HEK293 (cell line): ENCODE data around the gene NT5DC3.

Experiments used
- CTCF ChIP-seq: fragments of 450-650 bp; formaldehyde crosslinking; IDR thresholded peaks from 2 replicates; pipeline ENCODE4 v1.5.1; 2016; ENCODE audit warnings: missing biosample characterization, missing genetic modification characterization
- ELK4 ChIP-seq: IDR thresholded peaks from 2 replicates; pipeline ENCODE4 v1.6.1; 2011; ENCODE audit warnings: mild to moderate bottlenecking, low read depth, low read length, borderline replicate concordance
- KLF7 ChIP-seq: fragments of 450-650 bp; formaldehyde crosslinking; IDR thresholded peaks from 2 replicates; pipeline ENCODE4 v1.5.1; 2016; ENCODE audit warnings: missing biosample characterization, missing genetic modification characterization, borderline replicate concordance
- SP2 ChIP-seq: fragments of 450-650 bp; formaldehyde crosslinking; IDR thresholded peaks from 2 replicates; pipeline ENCODE4 v1.5.1; 2016; ENCODE audit warnings: missing biosample characterization, missing genetic modification characterization
- ZNF114 ChIP-seq: fragments of 450-650 bp; formaldehyde crosslinking; IDR thresholded peaks from 2 replicates; pipeline ENCODE4 v1.5.0; 2017; ENCODE audit warnings: missing biosample characterization, missing genetic modification characterization
- ZNF26 ChIP-seq: fragments of 450-650 bp; formaldehyde crosslinking; IDR thresholded peaks from 2 replicates; pipeline ENCODE4 v1.5.1; 2016; ENCODE audit warnings: missing biosample characterization, missing genetic modification characterization
- ZNF449 ChIP-seq: fragments of 450-650 bp; formaldehyde crosslinking; IDR thresholded peaks from 2 replicates; pipeline ENCODE4 v1.5.1; 2017; ENCODE audit warnings: missing biosample characterization, mild to moderate bottlenecking, missing genetic modification characterization, moderate library complexity
- ZNF660 ChIP-seq: fragments of 450-650 bp; IDR thresholded peaks from 2 replicates; pipeline ENCODE4 v1.5.1; 2018; ENCODE audit warnings: missing biosample characterization, mild to moderate bottlenecking, missing genetic modification characterization
- ZSCAN23 ChIP-seq: fragments of 450-650 bp; formaldehyde crosslinking; IDR thresholded peaks from 2 replicates; pipeline ENCODE4 v1.5.1; 2016; ENCODE audit warnings: missing biosample characterization, missing genetic modification characterization

GRCh38 chr12:103839609-103840461 is 1.2 kb downstream of the NT5DC3 start:
- TF ChIP-seq ELK4 = no peak
- TF ChIP-seq CTCF (tag by site-specific recombination) = no peak
- no peak for TF ChIP-seq ZNF449 (tag by site-specific recombination)
- no peak for TF ChIP-seq KLF7 (tag by site-specific recombination)
- no peak for TF ChIP-seq ZNF26 (tag by site-specific recombination)
- no peak for TF ChIP-seq ZNF660 (tag by site-specific recombination)
- no peak for TF ChIP-seq SP2 (tag by site-specific recombination)
- TF ChIP-seq ZNF114 (tag by site-specific recombination) = no peak
- no peak for TF ChIP-seq ZSCAN23 (tag by site-specific recombination)
